ENCODE data around the gene NUF2. TPM values are rescaled to one million over a fixed set of nuclear protein-coding genes. Genes with fewer than 3 reads are reported as not detected.
"Not testable (repeated sequence)": the region's sequence is repeated elsewhere in the genome, so short reads cannot be mapped to it uniquely, and the experiment has no call there.

The NUF2 gene
- total RNA-seq, 1 experiment from 2014 or later: 30.7 TPM

GRCh38 chr1:163293497-163293896 is 28.3 kb upstream of the NUF2 start:
- H3K27ac Mint-ChIP-seq; H4K20me1 ChIP-seq (ENCODE audit: control insufficient read depth, insufficient read depth, insufficient read length); H3K9ac ChIP-seq (ENCODE audit: extremely low read depth, insufficient read length, low read length); H4K91ac ChIP-seq (ENCODE audit: insufficient read length, low read depth, low read length); H2BK12ac ChIP-seq (ENCODE audit: insufficient read length, low read depth, low read length); H2AK5ac ChIP-seq (ENCODE audit: insufficient read length, low read length); DNase-seq; H3K4ac ChIP-seq (ENCODE audit: low read depth, low read length); H2BK15ac ChIP-seq (ENCODE audit: low read depth, low read length); H3K4me1 ChIP-seq (ENCODE audit: insufficient read depth, low read length); H3K9me3 ChIP-seq (ENCODE audit: control insufficient read depth, low read depth, low read length); H3K4me3 Mint-ChIP-seq; H3K4me2 ChIP-seq (ENCODE audit: insufficient read depth, insufficient read length, low read length); H2BK20ac ChIP-seq (ENCODE audit: low read depth, low read length, poor library complexity, severe bottlenecking); H3T11ph ChIP-seq (ENCODE audit: low read length); H3K56ac ChIP-seq (ENCODE audit: insufficient read length, low read depth, low read length); H3K27ac ChIP-seq (ENCODE audit: insufficient read length, low read depth, low read length); H3K23ac ChIP-seq (ENCODE audit: insufficient read length, low read depth, low read length); H4K5ac ChIP-seq (ENCODE audit: insufficient read length, low read depth, low read length); H2BK5ac ChIP-seq (ENCODE audit: insufficient read length, low read length); H2BK120ac ChIP-seq (ENCODE audit: low read depth, low read length, poor library complexity, severe bottlenecking); H3K27me3 ChIP-seq (ENCODE audit: insufficient read depth, low read length); H3K79me2 ChIP-seq (ENCODE audit: insufficient read depth, low read length); H3K27me3 Mint-ChIP-seq (ENCODE audit: low read depth); H3K79me1 ChIP-seq (ENCODE audit: insufficient read depth, low read depth, low read length, poor library complexity, severe bottlenecking); H3K23me2 ChIP-seq (ENCODE audit: insufficient read length, low read depth, low read length, poor library complexity, severe bottlenecking); H2AFZ ChIP-seq (ENCODE audit: low read length); H3K14ac ChIP-seq (ENCODE audit: insufficient read depth, low read length); H4K8ac ChIP-seq (replicated peaks; ENCODE audit: insufficient read length, low read depth, low read length); H3K18ac ChIP-seq (ENCODE audit: insufficient read length, low read depth, low read length): not testable (repeated sequence)
- Mint-ChIP-seq H3K36me3 (ENCODE audit: insufficient read depth in 1 of 3, low read depth in 3 of 3) (peaks cover 15 to 30% (median 19%) of the 10 kb centered on the region in 3 experiments), H3K9me3 (peaks cover 6 to 11% of the 10 kb centered on the region in 2 experiments; a peak in 4 of 5 replicates), H3K4me1 (peaks cover 24 to 30% of the 10 kb centered on the region in 2 experiments)
- WGBS (ENCODE audit: extremely low coverage, insufficient read length, low lambda C conversion rate): no CpG with 5 or more reads among the region's 1 CpG

Measured in H9 (cell line).